ENCODE data around the gene SUSD1.

DNA sequence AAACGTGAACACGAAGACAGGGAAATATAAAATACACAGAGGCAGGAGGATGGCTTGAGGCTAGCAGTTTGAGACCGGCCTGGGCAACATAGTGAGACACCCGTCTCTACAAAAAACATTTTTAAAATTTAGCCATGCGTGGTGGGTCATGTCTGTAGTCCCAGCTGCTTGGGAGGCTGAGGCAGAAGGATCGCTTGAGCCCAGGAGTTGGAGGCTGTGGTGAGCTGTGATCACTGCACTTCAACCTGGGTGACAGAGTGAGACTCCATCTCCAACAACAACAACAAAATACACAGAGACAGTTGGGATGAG lies 55.1 kb downstream of the SUSD1 start:
- TF ChIP-seq POLR2AphosphoS5 (IDR thresholded peaks at IDR 0.05) (no peak), POLR2A (IDR thresholded peaks at IDR 0.05) (no peak)
- TF ChIP-seq, protein P1, sequence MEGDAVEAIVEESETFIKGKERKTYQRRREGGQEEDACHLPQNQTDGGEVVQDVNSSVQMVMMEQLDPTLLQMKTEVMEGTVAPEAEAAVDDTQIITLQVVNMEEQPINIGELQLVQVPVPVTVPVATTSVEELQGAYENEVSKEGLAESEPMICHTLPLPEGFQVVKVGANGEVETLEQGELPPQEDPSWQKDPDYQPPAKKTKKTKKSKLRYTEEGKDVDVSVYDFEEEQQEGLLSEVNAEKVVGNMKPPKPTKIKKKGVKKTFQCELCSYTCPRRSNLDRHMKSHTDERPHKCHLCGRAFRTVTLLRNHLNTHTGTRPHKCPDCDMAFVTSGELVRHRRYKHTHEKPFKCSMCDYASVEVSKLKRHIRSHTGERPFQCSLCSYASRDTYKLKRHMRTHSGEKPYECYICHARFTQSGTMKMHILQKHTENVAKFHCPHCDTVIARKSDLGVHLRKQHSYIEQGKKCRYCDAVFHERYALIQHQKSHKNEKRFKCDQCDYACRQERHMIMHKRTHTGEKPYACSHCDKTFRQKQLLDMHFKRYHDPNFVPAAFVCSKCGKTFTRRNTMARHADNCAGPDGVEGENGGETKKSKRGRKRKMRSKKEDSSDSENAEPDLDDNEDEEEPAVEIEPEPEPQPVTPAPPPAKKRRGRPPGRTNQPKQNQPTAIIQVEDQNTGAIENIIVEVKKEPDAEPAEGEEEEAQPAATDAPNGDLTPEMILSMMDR (IDR thresholded peaks at IDR 0.05) = no peak

All from transverse colon (tissue), 4 donors.